ENCODE data around the gene MERTK. TPM values are rescaled to one million over a fixed set of nuclear protein-coding genes. Genes with fewer than 3 reads are reported as not detected.
"Not testable (repeated sequence)": the region's sequence is repeated elsewhere in the genome, so short reads cannot be mapped to it uniquely, and the experiment has no call there.

MERTK gene
- total RNA-seq, 1 donor from 2014 or later = 33.5 TPM

- not testable (repeated sequence) for DNase-seq (ENCODE audit: low spot score)
Observed at GRCh38 chr2:111909997-111910396, 11.6 kb downstream of the MERTK start.

DNA sequence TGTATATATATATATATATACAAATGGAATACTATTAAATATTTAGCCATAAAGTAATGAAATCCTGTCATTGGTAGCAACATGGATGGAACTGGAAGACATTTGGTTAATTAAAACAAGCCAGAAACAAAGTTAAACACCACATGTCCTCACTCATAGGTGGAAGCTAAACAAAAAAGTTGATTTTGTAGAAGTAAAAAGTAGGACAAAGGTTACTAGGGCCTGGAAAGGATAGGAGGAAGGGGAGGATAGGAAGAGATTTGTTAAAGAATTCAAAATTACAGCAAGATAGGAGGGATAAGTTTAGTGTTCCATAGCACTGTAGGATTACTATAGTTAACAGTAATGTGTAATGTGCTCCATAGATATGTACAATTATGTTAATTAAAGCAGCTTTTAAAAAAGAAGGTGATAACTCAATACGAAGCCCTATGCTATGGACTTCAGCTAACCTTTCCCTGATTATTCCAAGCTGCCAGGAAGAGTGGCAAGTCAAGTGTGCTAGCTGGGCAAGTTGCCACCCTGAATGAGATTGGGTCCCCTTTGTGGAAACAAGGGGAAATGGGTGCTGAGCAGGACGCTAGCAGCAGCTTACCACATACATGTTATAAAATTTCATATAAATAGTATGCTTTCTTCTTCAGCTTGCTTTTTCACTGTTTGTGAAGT is 12.3 kb downstream of the MERTK start:
- DNase-seq (ENCODE audit: low spot score) = no peak

GRCh38 chr2:111911295-111911977 is 13.0 kb downstream of the MERTK start:
- not testable (repeated sequence) for DNase-seq (ENCODE audit: low spot score)

DNA sequence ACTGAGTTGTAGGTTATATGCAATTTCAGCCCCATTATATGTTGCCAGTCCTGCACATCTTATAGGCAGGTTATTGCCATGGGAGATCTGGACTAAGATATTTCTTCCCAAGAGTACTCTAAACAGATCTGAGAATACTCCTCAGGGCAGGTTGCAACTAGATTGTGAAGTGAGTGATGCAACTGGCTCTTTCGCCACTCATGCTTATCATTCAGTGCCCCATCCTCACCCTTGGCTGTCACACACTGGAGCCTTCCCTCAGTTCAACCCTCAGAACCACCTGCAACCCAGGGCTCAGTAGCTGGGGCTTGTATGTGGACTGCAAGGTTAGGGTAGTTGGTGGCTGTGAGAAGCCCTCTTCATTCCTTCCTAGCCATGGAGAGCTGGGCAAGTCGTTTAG is 14.1 kb downstream of the MERTK start:
- no peak for DNase-seq (ENCODE audit: low spot score)

- DNase-seq (ENCODE audit: low spot score) = no peak
Observed at GRCh38 chr2:111917106-111917505, 18.7 kb downstream of the MERTK start.

DNA sequence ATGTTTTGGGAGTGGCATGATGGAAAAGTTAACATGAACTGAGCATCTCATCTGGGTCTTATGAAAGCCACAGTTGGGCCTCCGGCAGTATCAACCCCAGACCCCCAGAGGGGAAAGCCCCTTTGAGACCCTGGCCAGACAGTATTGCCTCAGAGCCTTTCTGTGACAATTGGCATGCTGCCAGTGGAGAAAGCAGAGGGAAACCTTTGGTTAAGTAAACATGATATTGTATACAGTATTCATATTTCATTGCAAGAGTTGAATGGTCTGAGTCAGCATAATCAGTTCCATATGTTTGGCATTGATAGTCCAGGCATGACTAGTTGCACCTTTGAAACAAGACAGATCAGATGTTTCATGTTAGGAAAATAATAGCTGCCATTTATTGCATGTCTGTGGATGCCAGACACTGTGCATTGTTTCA is 20.0 kb downstream of the MERTK start:
- no peak for DNase-seq (ENCODE audit: low spot score)

DNA sequence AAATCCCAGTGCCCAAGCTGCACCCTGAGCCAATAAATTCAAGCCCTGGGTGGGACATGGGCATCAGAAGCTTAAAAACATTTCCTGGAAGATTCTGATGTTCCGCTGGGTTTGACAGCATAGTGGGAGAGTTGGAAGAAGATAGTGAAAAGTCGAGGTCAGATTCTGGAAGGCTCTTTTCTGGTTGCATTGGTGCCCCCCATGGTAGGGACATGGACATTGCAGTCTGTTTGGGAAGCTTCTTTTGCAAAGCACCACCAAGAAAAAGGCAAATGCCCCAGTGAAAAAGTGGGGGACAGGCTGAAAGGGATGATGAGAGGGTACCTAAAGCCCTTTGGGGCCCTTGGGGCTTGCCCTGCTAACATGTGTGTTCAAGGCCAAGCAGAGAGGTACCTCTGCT is 21.0 kb downstream of the MERTK start:
- no peak for DNase-seq (ENCODE audit: low spot score)

DNA sequence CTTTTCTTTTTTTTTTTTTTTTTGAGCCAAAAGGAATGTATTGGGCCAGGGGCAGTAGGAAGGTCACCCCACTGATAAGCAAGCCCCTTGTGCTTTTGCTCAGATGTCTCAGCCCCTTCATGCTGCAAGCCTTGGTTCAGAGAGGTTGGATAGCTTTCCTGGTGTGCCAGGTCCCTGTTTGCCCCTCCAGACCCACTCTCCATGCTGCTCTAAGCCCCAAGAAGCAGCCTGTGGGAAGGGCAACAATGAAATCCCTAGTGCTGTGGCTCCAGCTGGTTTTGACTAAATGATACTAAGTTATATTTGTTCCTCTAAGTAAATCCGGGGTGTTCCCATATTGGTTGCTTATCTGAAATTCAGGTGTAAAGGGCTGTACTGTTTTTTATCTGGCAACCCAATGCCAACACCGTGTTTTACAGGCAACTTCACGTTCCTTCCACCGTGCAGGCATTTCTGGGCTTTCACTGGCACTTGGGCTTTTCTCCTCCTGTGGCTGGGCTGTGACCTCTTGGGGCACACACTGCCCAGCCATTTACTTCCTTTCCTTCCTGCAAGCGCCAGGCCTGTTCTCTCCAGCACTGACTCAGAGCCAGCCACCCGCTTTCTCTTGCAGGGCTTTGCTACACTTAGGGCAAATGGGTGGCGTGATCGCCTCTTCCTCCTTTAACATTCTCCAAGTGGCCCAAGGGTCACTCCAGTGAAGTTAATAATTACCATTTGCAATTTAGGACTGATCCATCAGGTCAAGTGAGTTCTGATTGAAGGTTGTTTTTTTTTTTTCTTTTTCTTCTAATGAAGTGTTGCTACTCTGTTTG is 21.6 kb downstream of the MERTK start:
- DNase-seq (ENCODE audit: low spot score) = peak; percentile 81

GRCh38 chr2:111923276-111923804 is 24.9 kb downstream of the MERTK start:
- no peak for DNase-seq (ENCODE audit: low spot score)

- DNase-seq (ENCODE audit: low spot score) = no peak
Observed at GRCh38 chr2:111924617-111925107, 26.3 kb downstream of the MERTK start.

- DNase-seq (ENCODE audit: low spot score) = no peak
Observed at GRCh38 chr2:111927723-111928122, 29.3 kb downstream of the MERTK start.

DNA sequence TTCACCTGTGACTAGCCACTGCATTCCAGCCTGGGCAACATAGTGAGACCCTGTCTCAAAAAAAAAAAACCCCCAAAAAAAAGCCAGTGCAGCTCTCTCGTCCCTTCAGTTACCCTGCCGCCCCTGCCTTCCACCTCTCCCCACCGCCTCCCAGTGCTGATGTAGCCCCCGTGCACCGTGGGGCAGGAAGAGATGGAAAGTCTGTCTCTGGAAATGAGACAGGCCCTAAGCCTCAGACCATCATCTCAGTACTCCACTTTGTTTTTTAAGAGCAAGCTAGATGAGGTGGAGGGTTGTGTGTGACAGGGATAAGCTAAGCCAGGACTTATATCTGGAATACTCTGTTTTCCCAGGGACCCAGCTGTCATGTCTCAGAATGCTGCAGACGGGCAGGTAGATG is 32.0 kb downstream of the MERTK start:
- DNase-seq (ENCODE audit: low spot score) = no peak

DNA sequence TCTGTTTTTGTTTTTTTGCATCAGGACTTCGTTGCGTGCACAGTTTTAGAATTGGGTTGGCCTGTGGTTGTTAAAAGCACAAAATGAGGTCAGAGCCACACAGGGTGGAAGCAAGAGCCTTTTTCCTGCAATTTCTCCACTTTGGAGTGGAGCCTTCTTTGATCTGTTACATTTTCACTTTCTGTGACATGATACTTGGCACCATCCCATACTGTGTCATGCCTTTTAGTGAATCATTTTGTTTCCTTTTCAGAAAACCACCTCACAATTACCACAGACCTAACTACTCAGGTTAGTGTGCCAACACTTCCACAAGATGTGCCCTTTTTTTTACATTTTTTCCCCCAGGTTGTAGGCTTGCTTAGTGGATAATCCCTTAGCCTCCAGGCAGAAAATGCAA is 32.5 kb downstream of the MERTK start:
- no peak for DNase-seq (ENCODE audit: low spot score)

- no peak for DNase-seq (ENCODE audit: low spot score)
Observed at GRCh38 chr2:111932841-111933291, 34.5 kb downstream of the MERTK start.

DNA sequence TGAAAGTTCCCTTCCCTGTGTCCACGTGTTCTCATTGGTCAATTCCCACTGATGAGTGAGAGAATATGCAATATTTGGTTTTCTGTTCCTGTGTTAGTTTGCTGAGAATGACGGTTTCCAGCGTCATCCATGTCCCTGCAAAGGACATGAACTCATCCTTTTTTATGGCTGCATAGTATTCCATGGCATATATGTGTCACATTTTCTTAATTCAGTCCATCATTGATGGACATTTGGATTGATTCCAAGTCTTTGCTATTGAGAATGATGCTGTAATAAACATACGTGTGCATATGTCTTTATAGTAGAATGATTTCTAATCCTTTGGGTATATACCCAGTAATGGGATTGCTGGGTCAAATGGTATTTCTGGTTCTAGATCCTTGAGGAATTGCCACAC is 35.5 kb downstream of the MERTK start:
- DNase-seq (ENCODE audit: low spot score) = not testable (repeated sequence)

DNA sequence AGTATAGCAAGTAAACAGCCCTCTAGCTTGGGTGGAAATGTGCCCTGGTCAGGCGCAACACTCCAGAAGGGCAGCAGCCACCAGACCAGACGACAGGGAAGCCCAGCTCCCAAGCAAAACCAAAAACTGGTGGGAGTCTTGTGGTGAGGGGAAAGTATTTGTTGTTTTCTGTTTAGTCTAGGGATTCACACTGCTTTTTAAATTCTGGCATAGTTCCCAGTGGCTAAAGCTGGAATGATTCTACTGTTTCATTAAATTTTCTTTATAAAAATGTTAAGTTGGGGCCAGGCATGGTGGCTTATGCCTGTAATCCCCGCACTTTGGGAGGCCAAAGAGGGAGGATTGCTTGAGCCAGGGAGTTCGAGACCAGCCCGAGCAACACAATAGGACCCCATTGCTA is 38.5 kb downstream of the MERTK start:
- no peak for DNase-seq (ENCODE audit: low spot score)

DNA sequence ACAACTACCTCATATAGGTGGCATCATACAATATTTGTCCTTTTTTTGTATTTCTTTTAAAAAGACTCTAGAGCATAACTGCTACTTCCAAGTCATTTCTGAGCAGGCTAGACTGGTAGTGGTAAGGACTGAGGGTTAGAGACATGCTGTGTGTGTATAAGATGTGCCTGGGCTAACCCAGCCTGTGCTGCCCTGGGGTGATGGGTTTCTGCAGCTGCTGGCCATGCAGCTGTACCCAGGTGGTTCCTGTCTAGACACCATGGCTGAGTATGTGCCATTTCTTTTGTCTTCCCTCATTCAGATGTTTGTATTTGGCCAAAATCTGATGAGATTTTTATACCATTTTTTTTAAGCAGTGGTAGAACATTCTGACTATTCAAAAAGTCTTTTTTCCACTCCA is 40.0 kb downstream of the MERTK start:
- DNase-seq (ENCODE audit: low spot score) = no peak

GRCh38 chr2:111940333-111941196 is 42.2 kb downstream of the MERTK start:
- no peak for DNase-seq (ENCODE audit: low spot score)

DNA sequence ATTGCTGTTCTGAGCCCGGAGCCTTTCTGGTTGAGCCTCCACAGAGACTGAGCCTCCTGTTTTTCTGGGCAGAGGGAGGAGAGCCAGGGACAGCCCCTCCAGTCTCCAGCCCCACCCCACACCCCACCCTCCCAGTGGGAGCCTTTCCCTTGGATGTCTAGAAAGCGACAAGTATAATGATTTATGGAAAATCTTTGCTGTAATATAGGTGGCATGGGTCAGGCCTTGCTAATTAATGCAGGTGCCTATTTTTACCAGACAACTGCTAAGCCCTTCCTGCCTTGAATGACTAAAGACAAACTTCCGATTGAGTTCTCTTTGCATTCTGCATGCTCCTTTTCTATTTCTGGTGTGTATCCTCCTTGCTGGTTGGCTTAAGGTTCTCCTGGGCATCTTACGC is 43.1 kb downstream of the MERTK start:
- DNase-seq (ENCODE audit: low spot score) = no peak

- no peak for DNase-seq (ENCODE audit: low spot score)
Observed at GRCh38 chr2:111944531-111945210, 46.3 kb downstream of the MERTK start.

Data from ureter (tissue), 1 donor.